GM19240 (cell line): ENCODE results near the gene CT45A3.
"Not testable (repeated sequence)": the region's sequence is repeated elsewhere in the genome, so short reads cannot be mapped to it uniquely, and the experiment has no call there.

ENCODE experiments used
- DNase-seq: peaks from one replicate; pipeline ENCODE4 v3.0.0; 2011; ENCODE audit warnings: low spot score; ENCODE audit not compliant: insufficient read length

The CT45A3 gene

GRCh38 chrX:135768091-135768490, at the start of gene CT45A3:
Gene CT45A3, minus strand, starts transcription at chrX:135768191. Its CDS starts 3,747 bp downstream, at chrX:135764444.
- not testable (repeated sequence) for DNase-seq

GRCh38 chrX:135802687-135803086, 34.7 kb upstream of the CT45A3 start, which contains the start of gene CT45A6:
Gene CT45A6, minus strand, starts transcription at chrX:135802787. Its CDS starts 3,794 bp downstream, at chrX:135798993.
- DNase-seq: not testable (repeated sequence)

GRCh38 chrX:135785403-135785802, 17.4 kb upstream of the CT45A3 start, which contains the start of gene CT45A5:
Gene CT45A5, minus strand, starts transcription at chrX:135785503. Its CDS starts 3,774 bp downstream, at chrX:135781729.
- DNase-seq: not testable (repeated sequence)

- DNase-seq: not testable (repeated sequence)
These were observed 23.3 kb downstream of the CT45A3 start for GRCh38 chrX:135744739-135745138.

GRCh38 chrX:135741192-135741715, 26.7 kb downstream of the CT45A3 start:
- DNase-seq: no peak

- no peak for DNase-seq
These were observed 27.3 kb downstream of the CT45A3 start for GRCh38 chrX:135740681-135741149.

- DNase-seq: no peak
These were observed 30.5 kb downstream of the CT45A3 start for GRCh38 chrX:135737366-135738071.

GRCh38 chrX:135734666-135735065, 33.3 kb downstream of the CT45A3 start:
- not testable (repeated sequence) for DNase-seq

- no peak for DNase-seq
These were observed 54.2 kb downstream of the CT45A3 start for GRCh38 chrX:135713795-135714194.

- not testable (repeated sequence) for DNase-seq
These were observed 54.8 kb downstream of the CT45A3 start, which contains the start of gene CT45A1 for GRCh38 chrX:135713183-135713689. Gene CT45A1, plus strand, starts transcription at chrX:135713639. Its CDS starts 5,302 bp downstream, at chrX:135718941.
